Testis (tissue), 3 donors: ENCODE measurements around the gene NOX5. TPM values are rescaled to one million over a fixed set of nuclear protein-coding genes. Genes with fewer than 3 reads are reported as not detected.

Experiments used
- DNase-seq: peaks from one replicate; pipeline ENCODE4 v3.0.0-alpha.2; 2019
- H3K27ac ChIP-seq, 2 donors: fragments of 200-600 bp; sonication (generic); one replicate each; pipeline ENCODE4 v1.5.1; 2019
- H3K27me3 ChIP-seq: fragments of 200-600 bp; sonication (generic); one replicate; pipeline ENCODE4 v1.5.1; 2019
- H3K36me3 ChIP-seq: fragments of 200-600 bp; sonication (generic); one replicate; pipeline ENCODE4 v1.5.1; 2017; ENCODE audit warnings: low read depth; ENCODE audit errors: missing control alignments
- H3K4me1 ChIP-seq: fragments of 200-600 bp; sonication (generic); one replicate; pipeline ENCODE4 v1.5.1; 2019
- H3K4me3 ChIP-seq, 2 donors: fragments of 200-600 bp; sonication (generic); one replicate each; pipeline ENCODE4 v1.5.1; 2017 to 2019
- H3K9me3 ChIP-seq: fragments of 200-600 bp; sonication (generic); one replicate; pipeline ENCODE4 v1.5.1; 2017
- POLR2A ChIP-seq: fragments of 450-650 bp; IDR thresholded peaks from one replicate; pipeline ENCODE4 v1.6.1; 2017; ENCODE audit warnings: antibody characterized with exemption, mild to moderate bottlenecking, moderate library complexity
- WGBS, 2 donors: methylation state at CpG; one replicate each; pipeline ENCODE4 v1.1.5; 2018; 5-methylcytosine and 5-hydroxymethylcytosine counted together
- intact Hi-C: fragments of 100-400 bp; cut with DNase I; formaldehyde crosslinking; loops from one replicate; pipeline ENCODE4 v1.15.1; 2023; ENCODE audit warnings: low total_unique reads
- polyA plus RNA-seq: library from polyadenylated mRNA; stranded (reverse); fragments of 350-450 nt; fragmentation: Illumina TruSeq; extraction: RNeasy Lipid Tissue Mini Kit (QIAGEN cat#74804); gene quantifications from one replicate; pipeline ENCODE4 v1.2.3, GENCODE V29; 2014; ENCODE audit warnings: low read depth, low replicate concordance; ENCODE audit not compliant: insufficient read depth
- total RNA-seq, 2 donors: library from RNA; depleted of rRNA; stranded (reverse); fragments of >200 nt; gene quantifications; one replicate each; pipeline ENCODE4 v1.2.3, GENCODE V29; 2016
- TF ChIP-seq, protein P1 (sequence below), 3 experiments: fragments of 450-650 bp in 2 of 3; fragments of 200-600 bp in 1 of 3; sonication (generic) in 1 of 3; IDR thresholded peaks; one replicate each; pipeline ENCODE4 v1.5.1; 2016 to 2019; ENCODE audit warnings: antibody characterized with exemption in 3 of 3, mild to moderate bottlenecking in 2 of 3, moderate library complexity in 1 of 3

Gene NOX5
- total and polyA plus RNA-seq, 3 donors from 2014 or later = 7.9 to 12.2 (median 10.7) TPM

- H3K4me1 ChIP-seq = peaks cover 42% of the 10 kb centered on the region
- H3K9me3 ChIP-seq = no peaks in the 10 kb centered on the region
- DNase-seq = no peak
- WGBS, 2 donors = 89 to 93% methylated on average over 5 of the region's 5 CpGs
- H3K27ac ChIP-seq = peak overlapping the region; percentile 72 to 73
- intact Hi-C loops = no loop called here
- H3K36me3 ChIP-seq = no peaks in the 10 kb centered on the region
- TF ChIP-seq, protein P1, sequence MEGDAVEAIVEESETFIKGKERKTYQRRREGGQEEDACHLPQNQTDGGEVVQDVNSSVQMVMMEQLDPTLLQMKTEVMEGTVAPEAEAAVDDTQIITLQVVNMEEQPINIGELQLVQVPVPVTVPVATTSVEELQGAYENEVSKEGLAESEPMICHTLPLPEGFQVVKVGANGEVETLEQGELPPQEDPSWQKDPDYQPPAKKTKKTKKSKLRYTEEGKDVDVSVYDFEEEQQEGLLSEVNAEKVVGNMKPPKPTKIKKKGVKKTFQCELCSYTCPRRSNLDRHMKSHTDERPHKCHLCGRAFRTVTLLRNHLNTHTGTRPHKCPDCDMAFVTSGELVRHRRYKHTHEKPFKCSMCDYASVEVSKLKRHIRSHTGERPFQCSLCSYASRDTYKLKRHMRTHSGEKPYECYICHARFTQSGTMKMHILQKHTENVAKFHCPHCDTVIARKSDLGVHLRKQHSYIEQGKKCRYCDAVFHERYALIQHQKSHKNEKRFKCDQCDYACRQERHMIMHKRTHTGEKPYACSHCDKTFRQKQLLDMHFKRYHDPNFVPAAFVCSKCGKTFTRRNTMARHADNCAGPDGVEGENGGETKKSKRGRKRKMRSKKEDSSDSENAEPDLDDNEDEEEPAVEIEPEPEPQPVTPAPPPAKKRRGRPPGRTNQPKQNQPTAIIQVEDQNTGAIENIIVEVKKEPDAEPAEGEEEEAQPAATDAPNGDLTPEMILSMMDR (IDR thresholded peaks at IDR 0.05) = no peak
- no peak for TF ChIP-seq POLR2A
- H3K4me3 ChIP-seq = no peak overlapping the region
- no peaks in the 10 kb centered on the region for H3K27me3 ChIP-seq
Measured at GRCh38 chr15:68986322-68986721, 28.2 kb upstream of the NOX5 start.

GRCh38 chr15:68987120-68987519 lies 27.4 kb upstream of the NOX5 start:
- H3K27ac ChIP-seq = no peak overlapping the region
- intact Hi-C loops = no loop called here
- DNase-seq = no peak
- no peaks in the 10 kb centered on the region for H3K9me3 ChIP-seq
- TF ChIP-seq, protein P1 (IDR thresholded peaks at IDR 0.05) = no peak
- no peak for TF ChIP-seq POLR2A
- peaks cover 50% of the 10 kb centered on the region for H3K4me1 ChIP-seq
- WGBS, 2 donors = 89 to 95% methylated on average over 6 of the region's 6 CpGs
- no peak overlapping the region for H3K4me3 ChIP-seq
- no peaks in the 10 kb centered on the region for H3K27me3 ChIP-seq
- no peaks in the 10 kb centered on the region for H3K36me3 ChIP-seq

DNA sequence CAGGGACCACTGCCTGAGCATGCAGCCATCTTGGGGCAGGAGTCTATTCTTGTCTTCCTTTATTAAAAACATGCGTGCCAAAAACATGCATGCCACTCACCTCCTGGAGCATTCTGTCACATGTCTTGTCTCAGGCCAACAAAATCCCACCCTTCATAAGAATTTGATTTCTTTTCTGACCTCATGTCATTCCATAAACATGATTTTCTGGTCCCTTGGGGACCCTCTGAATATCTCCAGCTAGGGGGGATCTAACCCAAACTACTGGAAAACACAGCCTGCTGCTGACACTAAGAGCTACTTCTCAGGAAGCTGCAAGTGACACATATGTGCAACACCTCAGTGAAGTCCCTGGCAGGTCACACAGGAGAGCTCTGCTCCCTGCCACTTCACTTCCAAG lies 26.8 kb upstream of the NOX5 start:
- no peak for DNase-seq
- no peaks in the 10 kb centered on the region for H3K9me3 ChIP-seq
- no peaks in the 10 kb centered on the region for H3K36me3 ChIP-seq
- H3K27ac ChIP-seq = no peak overlapping the region
- H3K27me3 ChIP-seq = no peaks in the 10 kb centered on the region
- no peak overlapping the region for H3K4me3 ChIP-seq
- peaks cover 56% of the 10 kb centered on the region for H3K4me1 ChIP-seq
- TF ChIP-seq, protein P1 (IDR thresholded peaks at IDR 0.05) = no peak
- TF ChIP-seq POLR2A = no peak
- intact Hi-C loops = no loop called here
- 0 to 53% methylated on average over 1 of the region's 1 CpG for WGBS, 2 donors

DNA sequence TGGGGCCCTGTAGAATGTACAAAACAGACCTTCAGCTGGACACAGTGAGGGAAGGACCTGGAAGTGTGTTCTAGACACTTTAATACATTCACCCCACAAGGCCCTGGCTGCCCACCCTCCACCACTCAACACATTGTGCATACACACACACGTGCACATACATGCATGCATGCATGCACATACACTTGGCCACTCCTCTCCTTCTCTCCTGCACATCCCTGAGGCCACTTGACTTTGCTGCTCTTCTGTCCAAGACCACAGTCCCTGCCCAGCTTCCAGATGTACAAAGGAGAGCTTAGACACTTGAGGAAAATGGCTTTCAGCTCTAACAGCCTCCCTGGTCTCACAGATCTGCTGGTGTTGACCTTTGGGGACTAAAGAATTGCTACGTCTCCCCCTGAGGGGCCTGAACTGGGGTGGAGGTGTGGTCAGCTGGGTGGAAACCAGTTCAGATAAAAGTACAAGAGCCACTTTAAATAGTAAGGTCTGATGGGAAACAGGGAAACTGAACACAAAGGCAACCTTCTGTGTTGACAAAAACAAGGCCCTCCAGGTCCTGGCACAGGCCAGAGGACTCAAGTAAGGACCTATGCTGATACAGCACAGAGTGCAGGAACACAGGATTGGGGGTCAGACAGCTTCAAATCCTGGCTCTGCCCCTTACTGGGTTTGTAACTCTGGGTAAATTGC lies 24.8 kb upstream of the NOX5 start:
- Histone ChIP-seq H3K4me3 (no peak overlapping the region), H3K36me3 (no peaks in the 10 kb centered on the region), H3K27ac (peak overlapping the region; percentile 48 to 71), H3K4me1 (peaks cover 46% of the 10 kb centered on the region), H3K9me3 (no peaks in the 10 kb centered on the region), H3K27me3 (no peaks in the 10 kb centered on the region)
- TF ChIP-seq, protein P1 (IDR thresholded peaks at IDR 0.05) = no peak
- no peak for TF ChIP-seq POLR2A
- 72 to 78% methylated on average over 1 to 2 of the region's 2 CpGs for WGBS, 2 donors
- intact Hi-C loops = no loop called here
- no peak for DNase-seq
